Measurements from ENCODE around the gene UBE2F.

DNA sequence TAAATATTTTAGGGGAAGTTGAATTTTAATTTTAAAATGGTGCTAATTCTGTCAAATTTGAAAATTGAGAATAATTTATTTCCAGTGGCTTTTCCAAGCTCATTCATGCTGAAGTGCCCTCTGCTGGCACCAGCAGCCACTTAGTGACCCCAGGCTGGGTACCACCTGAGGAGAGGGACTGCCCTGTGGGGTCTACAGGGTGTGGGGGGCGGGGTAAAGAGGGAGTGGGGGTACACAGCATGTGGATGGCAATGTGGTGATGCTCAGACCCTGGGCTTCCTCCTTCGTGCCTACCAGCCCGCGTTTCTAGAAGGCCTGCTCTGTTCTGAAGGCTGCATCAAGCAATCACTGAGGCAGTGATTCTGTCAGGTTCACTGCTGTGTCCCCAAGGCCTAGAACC lies 48.9 kb downstream of the UBE2F start:
- TF ChIP-seq, protein P1, sequence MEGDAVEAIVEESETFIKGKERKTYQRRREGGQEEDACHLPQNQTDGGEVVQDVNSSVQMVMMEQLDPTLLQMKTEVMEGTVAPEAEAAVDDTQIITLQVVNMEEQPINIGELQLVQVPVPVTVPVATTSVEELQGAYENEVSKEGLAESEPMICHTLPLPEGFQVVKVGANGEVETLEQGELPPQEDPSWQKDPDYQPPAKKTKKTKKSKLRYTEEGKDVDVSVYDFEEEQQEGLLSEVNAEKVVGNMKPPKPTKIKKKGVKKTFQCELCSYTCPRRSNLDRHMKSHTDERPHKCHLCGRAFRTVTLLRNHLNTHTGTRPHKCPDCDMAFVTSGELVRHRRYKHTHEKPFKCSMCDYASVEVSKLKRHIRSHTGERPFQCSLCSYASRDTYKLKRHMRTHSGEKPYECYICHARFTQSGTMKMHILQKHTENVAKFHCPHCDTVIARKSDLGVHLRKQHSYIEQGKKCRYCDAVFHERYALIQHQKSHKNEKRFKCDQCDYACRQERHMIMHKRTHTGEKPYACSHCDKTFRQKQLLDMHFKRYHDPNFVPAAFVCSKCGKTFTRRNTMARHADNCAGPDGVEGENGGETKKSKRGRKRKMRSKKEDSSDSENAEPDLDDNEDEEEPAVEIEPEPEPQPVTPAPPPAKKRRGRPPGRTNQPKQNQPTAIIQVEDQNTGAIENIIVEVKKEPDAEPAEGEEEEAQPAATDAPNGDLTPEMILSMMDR (IDR thresholded peaks at IDR 0.05) = no peak
- TF ChIP-seq EP300 (IDR thresholded peaks at IDR 0.05) (no peak), POLR2AphosphoS5 (IDR thresholded peaks at IDR 0.05) (no peak)
